GM18505 (cell line): ENCODE data around the gene SCFD2.
"Not testable (repeated sequence)": the region's sequence is repeated elsewhere in the genome, so short reads cannot be mapped to it uniquely, and the experiment has no call there.

Source experiments
- ATAC-seq: cut with Tn5 transposase; IDR thresholded peaks from one replicate; pipeline ENCODE4 v1.9.1; 2021; ENCODE audit not compliant: unreplicated experiment
- POLR2A ChIP-seq: IDR thresholded peaks from 4 replicates; pipeline ENCODE4 v1.6.1; 2011; ENCODE audit warnings: borderline replicate concordance; ENCODE audit not compliant: insufficient read depth, insufficient read length; ENCODE audit errors: extremely low read depth

The SCFD2 gene

GRCh38 chr4:53199356-53199755, 166.5 kb downstream of the SCFD2 start:
- no peak for TF ChIP-seq POLR2A
- no peak for ATAC-seq

GRCh38 chr4:53197772-53198142, 168.1 kb downstream of the SCFD2 start:
- no peak for ATAC-seq
- TF ChIP-seq POLR2A, result no peak

GRCh38 chr4:53196882-53197771, 168.7 kb downstream of the SCFD2 start:
- no peak for TF ChIP-seq POLR2A
- peak; percentile 47 for ATAC-seq

GRCh38 chr4:53195815-53196661, 169.8 kb downstream of the SCFD2 start:
- TF ChIP-seq POLR2A, result no peak
- ATAC-seq, result no peak

- no peak for TF ChIP-seq POLR2A
- no peak for ATAC-seq
Observed at GRCh38 chr4:53194727-53195126, 171.1 kb downstream of the SCFD2 start.

- no peak for ATAC-seq
Observed at GRCh38 chr4:53193111-53193510, 172.8 kb downstream of the SCFD2 start.

GRCh38 chr4:53192496-53192895, 173.4 kb downstream of the SCFD2 start:
- ATAC-seq, result no peak
- no peak for TF ChIP-seq POLR2A

More at GRCh38 chr4:53193111-53193510, 172.8 kb downstream of the SCFD2 start:
- TF ChIP-seq POLR2A, result no peak

GRCh38 chr4:53191997-53192396, 173.9 kb downstream of the SCFD2 start:
- TF ChIP-seq POLR2A, result no peak
- no peak for ATAC-seq

- ATAC-seq, result no peak
- TF ChIP-seq POLR2A, result no peak
Observed at GRCh38 chr4:53189011-53189410, 176.8 kb downstream of the SCFD2 start.

- no peak for ATAC-seq
- no peak for TF ChIP-seq POLR2A
Observed at GRCh38 chr4:53186714-53187358, 179.0 kb downstream of the SCFD2 start.

GRCh38 chr4:53185869-53186585, 179.8 kb downstream of the SCFD2 start:
- TF ChIP-seq POLR2A, result no peak
- no peak for ATAC-seq

GRCh38 chr4:53183754-53184153, 182.1 kb downstream of the SCFD2 start:
- TF ChIP-seq POLR2A, result no peak
- ATAC-seq, result no peak

- ATAC-seq, result not testable (repeated sequence)
Observed at GRCh38 chr4:53177751-53178150, 188.1 kb downstream of the SCFD2 start.
